Breast epithelium (tissue), 3 donors: ENCODE results near the gene GUCA1A.

Experiments
- CTCF ChIP-seq, 3 donors: fragments of 450-650 bp; IDR thresholded peaks; one replicate each; pipeline ENCODE4 v1.5.1; 2016 to 2017; ENCODE audit warnings: antibody characterized with exemption in 3 of 3, mild to moderate bottlenecking in 3 of 3, moderate library complexity in 3 of 3
- POLR2A ChIP-seq: fragments of 450-650 bp; IDR thresholded peaks from one replicate; pipeline ENCODE4 v1.6.1; 2016; ENCODE audit warnings: antibody characterized with exemption, mild to moderate bottlenecking, moderate library complexity
- POLR2AphosphoS5 ChIP-seq, 3 donors: sonication (generic); formaldehyde crosslinking; IDR thresholded peaks; one replicate each; pipeline ENCODE4 v1.6.1; 2017; ENCODE audit warnings: antibody characterized with exemption in 3 of 3

GRCh38 chr6:42176981-42177380 lies 3.8 kb downstream of the GUCA1A start:
- TF ChIP-seq CTCF (IDR thresholded peaks at IDR 0.05) (no peak), POLR2A (no peak), POLR2AphosphoS5 (IDR thresholded peaks at IDR 0.05) (no peak)
